GM12865 (cell line): ENCODE data around the gene HMGB4.

Source experiments
- DNase-seq: peaks from one replicate; pipeline ENCODE4 v3.0.0; 2010; ENCODE audit warnings: low read depth
- H3K4me3 ChIP-seq: 2 replicates; pipeline ENCODE4 v1.5.1; 2011; ENCODE audit warnings: mild to moderate bottlenecking, low read depth, low read length, control low read depth
- CTCF ChIP-seq: IDR thresholded peaks from 2 replicates; pipeline ENCODE4 v1.5.1; 2011; ENCODE audit warnings: low read length, control low read depth, low read depth, inconsistent platforms; ENCODE audit not compliant: insufficient read depth; ENCODE audit errors: missing control alignments

Gene HMGB4

GRCh38 chr1:33893147-33893830, 29.4 kb downstream of the HMGB4 start:
- no peak overlapping the region for H3K4me3 ChIP-seq
- no peak for DNase-seq
- no peak for TF ChIP-seq CTCF

- no peak overlapping the region for H3K4me3 ChIP-seq
- TF ChIP-seq CTCF, result no peak
- DNase-seq, result no peak
Measured at GRCh38 chr1:33895396-33895795, 31.5 kb downstream of the HMGB4 start.

GRCh38 chr1:33895976-33896375, 32.1 kb downstream of the HMGB4 start:
- no peak for DNase-seq
- TF ChIP-seq CTCF, result no peak
- H3K4me3 ChIP-seq, result no peak overlapping the region

- DNase-seq, result no peak
- no peak overlapping the region for H3K4me3 ChIP-seq
- no peak for TF ChIP-seq CTCF
Measured at GRCh38 chr1:33897092-33897725, 33.3 kb downstream of the HMGB4 start.

- H3K4me3 ChIP-seq, result no peak overlapping the region
- no peak for TF ChIP-seq CTCF
- DNase-seq, result no peak
Measured at GRCh38 chr1:33898406-33898805, 34.5 kb downstream of the HMGB4 start.

GRCh38 chr1:33898881-33899280, 35.0 kb downstream of the HMGB4 start:
- DNase-seq, result no peak
- no peak for TF ChIP-seq CTCF
- H3K4me3 ChIP-seq, result no peak overlapping the region

- no peak for DNase-seq
- TF ChIP-seq CTCF, result no peak
- H3K4me3 ChIP-seq, result no peak overlapping the region
Measured at GRCh38 chr1:33899746-33900145, 35.9 kb downstream of the HMGB4 start.
